SH-SY5Y (cell line): ENCODE measurements around the gene SHISA7.

ENCODE experiments used
- GATA2 ChIP-seq: IDR thresholded peaks from 2 replicates; pipeline ENCODE4 v1.6.1; 2011; ENCODE audit warnings: mild to moderate bottlenecking, low read depth, low read length
- GATA3 ChIP-seq: IDR thresholded peaks from 2 replicates; pipeline ENCODE4 v1.6.1; 2011; ENCODE audit warnings: low read depth, mild to moderate bottlenecking, low read length, moderate library complexity

DNA sequence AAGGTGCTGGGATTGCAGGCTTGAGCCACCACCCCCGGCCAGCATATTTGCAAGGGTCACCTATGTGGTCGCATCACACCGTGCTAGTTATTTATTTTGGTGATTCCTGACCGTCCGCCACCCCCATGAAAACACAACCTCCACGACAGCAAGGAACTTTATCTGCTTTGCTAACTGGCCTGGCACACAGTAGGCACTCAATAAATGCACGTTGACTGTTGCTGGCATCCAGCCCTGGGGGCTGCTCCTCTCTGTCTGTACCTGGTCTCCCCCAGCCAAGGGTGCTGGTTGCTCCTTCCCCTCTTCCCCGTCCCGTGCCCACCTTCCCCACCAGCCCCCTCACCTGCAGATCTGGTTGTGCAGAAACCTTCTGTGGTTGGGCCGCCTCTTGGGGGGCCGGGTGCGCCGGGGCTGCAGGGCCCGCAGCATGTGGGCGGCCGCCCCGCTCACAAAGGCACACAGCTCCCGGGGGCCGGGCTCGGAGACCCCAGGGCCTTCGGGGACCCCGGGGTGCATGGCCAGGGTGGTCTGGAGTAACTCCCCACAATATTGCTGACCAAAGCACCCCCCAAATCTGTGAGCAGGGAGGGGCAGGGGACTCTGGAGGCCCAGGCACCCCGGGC, 21.1 kb upstream of the SHISA7 start:
- TF ChIP-seq GATA3 (no peak), GATA2 (no peak)
